ENCODE data around the gene CD81. TPM values are rescaled to one million over a fixed set of nuclear protein-coding genes. Genes with fewer than 3 reads are reported as not detected.

Gene CD81
- total RNA-seq, 1 donor from 2014 or later, result 212 TPM

- no peak for DNase-seq (ENCODE audit: low read depth in 2 of 2)
Observed at GRCh38 chr11:2390091-2390724, 13.1 kb downstream of the CD81 start.

- peak in 1 of 2 donors; percentile 31 for DNase-seq (ENCODE audit: low read depth in 2 of 2)
Observed at GRCh38 chr11:2390725-2391151, 13.6 kb downstream of the CD81 start.

GRCh38 chr11:2391181-2391975, 14.3 kb downstream of the CD81 start:
- no peak for DNase-seq (ENCODE audit: low read depth in 2 of 2)

- no peak for DNase-seq (ENCODE audit: low read depth in 2 of 2)
Observed at GRCh38 chr11:2392241-2392959, 15.3 kb downstream of the CD81 start.

- no peak for DNase-seq (ENCODE audit: low read depth in 2 of 2)
Observed at GRCh38 chr11:2393111-2393868, 16.2 kb downstream of the CD81 start.

- DNase-seq (ENCODE audit: low read depth in 2 of 2), result no peak
Observed at GRCh38 chr11:2393941-2394817, 17.1 kb downstream of the CD81 start.

GRCh38 chr11:2394818-2395105, 17.7 kb downstream of the CD81 start:
- DNase-seq (ENCODE audit: low read depth in 2 of 2), result no peak

GRCh38 chr11:2395211-2395730, 18.2 kb downstream of the CD81 start:
- no peak for DNase-seq (ENCODE audit: low read depth in 2 of 2)

- no peak for DNase-seq (ENCODE audit: low read depth in 2 of 2)
Observed at GRCh38 chr11:2395856-2396255, 18.7 kb downstream of the CD81 start.

GRCh38 chr11:2396471-2396870, 19.4 kb downstream of the CD81 start:
- no peak for DNase-seq (ENCODE audit: low read depth in 2 of 2)

GRCh38 chr11:2397005-2397404, 19.9 kb downstream of the CD81 start:
- no peak for DNase-seq (ENCODE audit: low read depth in 2 of 2)

- DNase-seq (ENCODE audit: low read depth in 2 of 2), result no peak
Observed at GRCh38 chr11:2398664-2399355, 21.7 kb downstream of the CD81 start.

- DNase-seq (ENCODE audit: low read depth in 2 of 2), result peak in 1 of 2 donors; percentile 44
Observed at GRCh38 chr11:2399488-2400068, 22.5 kb downstream of the CD81 start.

GRCh38 chr11:2400069-2400761, 23.1 kb downstream of the CD81 start, which contains the start of gene TSSC4:
TSS of gene TSSC4 (plus strand) at chr11:2400750. CDS start at chr11:2402634, 1,884 bp downstream.
- peak; percentile 100 for DNase-seq (ENCODE audit: low read depth in 2 of 2)

- DNase-seq (ENCODE audit: low read depth in 2 of 2), result peak in 1 of 2 donors; percentile 24
Observed at GRCh38 chr11:2400762-2401435, 23.8 kb downstream of the CD81 start.

- no peak for DNase-seq (ENCODE audit: low read depth in 2 of 2)
Observed at GRCh38 chr11:2401436-2401984, 24.4 kb downstream of the CD81 start.

GRCh38 chr11:2402106-2402505, 25.0 kb downstream of the CD81 start:
- no peak for DNase-seq (ENCODE audit: low read depth in 2 of 2)
